ENCODE data around the gene PRRT1B. TPM values are rescaled to one million over a fixed set of nuclear protein-coding genes. Genes with fewer than 3 reads are reported as not detected.
"Not testable (repeated sequence)": the region's sequence is repeated elsewhere in the genome, so short reads cannot be mapped to it uniquely, and the experiment has no call there.

Gene PRRT1B
- polyA plus RNA-seq, 4 donors: 0.23 to 2.4 (median 0.78) TPM

GRCh38 chr9:131549186-131549585, 3.9 kb downstream of the PRRT1B start:
- not testable (repeated sequence) for DNase-seq (ENCODE audit: low read depth in 4 of 4, low spot score in 3 of 4)

GRCh38 chr9:131550465-131550864, 5.1 kb downstream of the PRRT1B start:
- DNase-seq (ENCODE audit: low read depth in 4 of 4, low spot score in 3 of 4): not testable (repeated sequence)

- DNase-seq (ENCODE audit: low read depth in 4 of 4, low spot score in 3 of 4): no peak
These were observed 6.7 kb downstream of the PRRT1B start for GRCh38 chr9:131552030-131552429.

GRCh38 chr9:131554087-131554842, 8.9 kb downstream of the PRRT1B start:
- no peak for DNase-seq (ENCODE audit: low read depth in 4 of 4, low spot score in 3 of 4)

- DNase-seq (ENCODE audit: low read depth in 4 of 4, low spot score in 3 of 4): no peak
These were observed 9.6 kb downstream of the PRRT1B start for GRCh38 chr9:131554843-131555351.

GRCh38 chr9:131555841-131556673, 10.7 kb downstream of the PRRT1B start:
- DNase-seq (ENCODE audit: low read depth in 4 of 4, low spot score in 3 of 4): no peak

- DNase-seq (ENCODE audit: low read depth in 4 of 4, low spot score in 3 of 4): no peak
These were observed 12.7 kb downstream of the PRRT1B start for GRCh38 chr9:131557855-131558548.

- DNase-seq (ENCODE audit: low read depth in 4 of 4, low spot score in 3 of 4): no peak
These were observed 14.2 kb downstream of the PRRT1B start for GRCh38 chr9:131559421-131560000.

- DNase-seq (ENCODE audit: low read depth in 4 of 4, low spot score in 3 of 4): no peak
These were observed 17.0 kb downstream of the PRRT1B start for GRCh38 chr9:131562032-131562959.

- no peak for DNase-seq (ENCODE audit: low read depth in 4 of 4, low spot score in 3 of 4)
These were observed 20.0 kb downstream of the PRRT1B start for GRCh38 chr9:131565369-131565768.

GRCh38 chr9:131566158-131566557, 20.8 kb downstream of the PRRT1B start:
- DNase-seq (ENCODE audit: low read depth in 4 of 4, low spot score in 3 of 4): no peak

- no peak for DNase-seq (ENCODE audit: low read depth in 4 of 4, low spot score in 3 of 4)
These were observed 22.6 kb downstream of the PRRT1B start for GRCh38 chr9:131567910-131568309.

- no peak for DNase-seq (ENCODE audit: low read depth in 4 of 4, low spot score in 3 of 4)
These were observed 29.7 kb downstream of the PRRT1B start for GRCh38 chr9:131574730-131575640.

GRCh38 chr9:131575946-131576853, 30.9 kb downstream of the PRRT1B start:
- DNase-seq (ENCODE audit: low read depth in 4 of 4, low spot score in 3 of 4): no peak

- no peak for DNase-seq (ENCODE audit: low read depth in 4 of 4, low spot score in 3 of 4)
These were observed 32.0 kb downstream of the PRRT1B start for GRCh38 chr9:131577005-131578000.

GRCh38 chr9:131578021-131578420, 32.7 kb downstream of the PRRT1B start:
- DNase-seq (ENCODE audit: low read depth in 4 of 4, low spot score in 3 of 4): no peak
